K562 (cell line): ENCODE results near the gene CCDC167. TPM values are rescaled to one million over a fixed set of nuclear protein-coding genes. Genes with fewer than 3 reads are reported as not detected.

Experiments used
- AFF1 ChIP-seq, 2 experiments: fragments of 450-650 bp; IDR thresholded peaks; 2 replicates each; pipeline ENCODE4 v1.6.1; 2018; ENCODE audit warnings: mild to moderate bottlenecking in 2 of 2, low read depth in 1 of 2; ENCODE audit not compliant: partially characterized antibody in 2 of 2
- BCL6 ChIP-seq: fragments of 250-450 bp; sonication (Bioruptor Pico); IDR thresholded peaks from 2 replicates; pipeline ENCODE4 v1.4.0; 2020
- BRF1 ChIP-seq: IDR thresholded peaks from 3 replicates; pipeline ENCODE4 v1.6.1; 2011; ENCODE audit warnings: borderline replicate concordance, mild to moderate bottlenecking; ENCODE audit not compliant: insufficient read length; ENCODE audit errors: extremely low read depth
- ELF2 ChIP-seq: fragments of 250-450 bp; sonication (Bioruptor Pico); IDR thresholded peaks from 2 replicates; pipeline ENCODE4 v1.5.0; 2021; ENCODE audit warnings: mild to moderate bottlenecking
- IRF9 ChIP-seq: fragments of 450-650 bp; IDR thresholded peaks from 2 replicates; pipeline ENCODE4 v1.6.1; 2016; ENCODE audit warnings: missing biosample characterization, missing genetic modification characterization
- MECOM ChIP-seq: fragments of 250-450 bp; sonication (Bioruptor Pico); IDR thresholded peaks from 2 replicates; pipeline ENCODE4 v1.8.0; 2022; ENCODE audit warnings: inconsistent platforms
- NFE2 ChIP-seq: IDR thresholded peaks from 2 replicates; pipeline ENCODE4 v1.6.1; 2014; ENCODE audit warnings: antibody characterized with exemption, low read depth
- PCBP2 ChIP-seq: fragments of 200-400 bp; formaldehyde crosslinking; IDR thresholded peaks from 2 replicates; pipeline ENCODE4 v1.6.1; 2018; ENCODE audit warnings: low read length, low read depth, mild to moderate bottlenecking, moderate library complexity; ENCODE audit not compliant: poor library complexity, severe bottlenecking
- POLR3A ChIP-seq: IDR thresholded peaks from 2 replicates; pipeline ENCODE4 v1.6.1; 2011; ENCODE audit warnings: borderline replicate concordance, mild to moderate bottlenecking, moderate library complexity; ENCODE audit not compliant: insufficient read length, insufficient read depth; ENCODE audit errors: extremely low read depth
- PTBP1 ChIP-seq: fragments of 200-400 bp; formaldehyde crosslinking; IDR thresholded peaks from 2 replicates; pipeline ENCODE4 v1.6.1; 2017; ENCODE audit warnings: low read depth, low read length
- TCFL5 ChIP-seq: fragments of 250-450 bp; sonication (Bioruptor Pico); conservative IDR thresholded peaks from 2 replicates; pipeline ENCODE4 v1.6.1; 2021; ENCODE audit warnings: mild to moderate bottlenecking, moderate library complexity, matching md5 sums
- TFAP4 ChIP-seq: sonication (generic); formaldehyde crosslinking; IDR thresholded peaks from 2 replicates; pipeline ENCODE4 v1.8.0; 2022; ENCODE audit warnings: missing genetic modification reagents, mild to moderate bottlenecking, moderate library complexity, borderline replicate concordance
- ZBTB17 ChIP-seq: fragments of 450-650 bp; formaldehyde crosslinking; IDR thresholded peaks from 2 replicates; pipeline ENCODE4 v1.4.0; 2020; ENCODE audit warnings: mild to moderate bottlenecking
- ZBTB43 ChIP-seq: sonication (generic); formaldehyde crosslinking; IDR thresholded peaks from 2 replicates; pipeline ENCODE4 v1.8.0; 2023; ENCODE audit warnings: mild to moderate bottlenecking, missing genetic modification reagents
- ZNF133 ChIP-seq: fragments of 250-450 bp; sonication (Bioruptor Pico); IDR thresholded peaks from 2 replicates; pipeline ENCODE4 v1.4.0; 2020; ENCODE audit warnings: mild to moderate bottlenecking
- ZNF140 ChIP-seq: fragments of 250-450 bp; sonication (Bioruptor Pico); IDR thresholded peaks from 2 replicates; pipeline ENCODE4 v1.8.0; 2021; ENCODE audit warnings: moderate library complexity, mild to moderate bottlenecking, inconsistent platforms
- ZNF436 ChIP-seq: fragments of 250-450, 450-650 bp; sonication (Bioruptor Pico); formaldehyde crosslinking; IDR thresholded peaks from 2 replicates; pipeline ENCODE4 v1.7.0; 2020; ENCODE audit warnings: mild to moderate bottlenecking
- ZNF696 ChIP-seq: fragments of 250-450 bp; sonication (Bioruptor Pico); conservative IDR thresholded peaks from 2 replicates; pipeline ENCODE4 v1.4.0; 2020; ENCODE audit warnings: mild to moderate bottlenecking, moderate library complexity
- ZZZ3 ChIP-seq: fragments of 450-650 bp; IDR thresholded peaks from 2 replicates; pipeline ENCODE4 v1.6.1; 2016; ENCODE audit warnings: antibody characterized with exemption, mild to moderate bottlenecking, moderate library complexity
- polyA plus RNA-seq, 8 experiments: library from polyadenylated mRNA; depleted of rRNA in 4 of 8; stranded (reverse) in 5 of 8; unstranded in 3 of 8; fragments of >200 nt; fragmentation: Nextera tagmentation in 2 of 8; fragmentation: Illumina TruSeq in 1 of 8; extraction: Ambion mirVana in 2 of 8; extraction: Trizol in 1 of 8; gene quantifications; 2 replicates each; pipeline versions ENCODE4 v1.2.1 to v1.2.3, GENCODE V29; 2011 to 2014; ENCODE audit warnings: inconsistent platforms in 1 of 8, missing spikeins in 1 of 8
- total RNA-seq, 7 experiments: library from RNA; depleted of rRNA in 6 of 7; stranded (reverse); fragments of >200 nt in 6 of 7; fragmentation: Illumina TruSeq in 2 of 7; extraction: Trizol in 2 of 7; gene quantifications; 2 replicates each; pipeline versions ENCODE4 v1.2.1 to v1.2.3, GENCODE V29; 2011 to 2021; ENCODE audit warnings: low replicate concordance in 1 of 7

Gene CCDC167
- total and polyA plus RNA-seq, 9 of the 15 experiments (the other 6 are each of a cell fraction or from before 2014, with no cell fraction given): 26.0 to 114 (median 45.2) TPM

GRCh38 chr6:37499433-37500293 lies at the start of gene CCDC167 (continued):
- peak in 1 of 2 experiments; percentile 37 for TF ChIP-seq AFF1 (IDR thresholded peaks at IDR 0.05; ENCODE audit: low read depth in 1 of 2, partially characterized antibody in 2 of 2)
- no peak for TF ChIP-seq ZNF140 (CRISPR knock-in tag)
- no peak for TF ChIP-seq ZNF436
- no peak for TF ChIP-seq POLR3A
- TF ChIP-seq ZBTB43 (CRISPR knock-in tag): no peak
- no peak for TF ChIP-seq TCFL5 (CRISPR knock-in tag)
- TF ChIP-seq ZNF696 (CRISPR knock-in tag): no peak
- no peak for TF ChIP-seq PCBP2
- TF ChIP-seq ELF2 (CRISPR knock-in tag): no peak; the same call in 1 of the 2 replicates
- no peak for TF ChIP-seq ZNF133 (CRISPR knock-in tag)
- peak; percentile 56; the same call in 1 of the 2 replicates for TF ChIP-seq NFE2
- no peak for TF ChIP-seq PTBP1
- TF ChIP-seq ZBTB17 (CRISPR knock-in tag): no peak
- no peak for TF ChIP-seq BRF1
- no peak for TF ChIP-seq BCL6 (CRISPR knock-in tag)
- peak; percentile 78; the same call in 1 of the 2 replicates for TF ChIP-seq TFAP4 (CRISPR knock-in tag)
- TF ChIP-seq MECOM (CRISPR knock-in tag): no peak
- TF ChIP-seq IRF9 (tag): no peak
- peak; percentile 33; the same call in 1 of the 2 replicates for TF ChIP-seq ZZZ3
